MM.1S (cell line): ENCODE measurements around the gene DVL1.

ENCODE experiments used
- DNase-seq: peaks from one replicate; pipeline ENCODE4 v3.0.0-alpha.2; 2015
- H2AFZ ChIP-seq: fragments of 300-600 bp; sonication (generic); 2 replicates; pipeline ENCODE4 v1.6.0; 2016; ENCODE audit warnings: antibody characterized with exemption, low read length
- H3F3A ChIP-seq: fragments of 300-600 bp; sonication (generic); 2 replicates; pipeline ENCODE4 v1.6.1; 2016; ENCODE audit warnings: mild to moderate bottlenecking, antibody characterized with exemption, low read length, moderate library complexity, mixed read lengths; ENCODE audit not compliant: insufficient read depth
- H3K27ac ChIP-seq: fragments of 300-600 bp; sonication (generic); 2 replicates; pipeline ENCODE4 v1.5.1; 2016; ENCODE audit warnings: mild to moderate bottlenecking, low read length
- H3K27me3 ChIP-seq: fragments of 300-600 bp; sonication (generic); replicated peaks from 2 replicates; pipeline ENCODE4 v1.6.0; 2016; ENCODE audit warnings: low read length; ENCODE audit not compliant: insufficient read depth
- H3K36me3 ChIP-seq: fragments of 300-600 bp; sonication (generic); replicated peaks from 2 replicates; pipeline ENCODE4 v1.6.1; 2016; ENCODE audit warnings: mild to moderate bottlenecking, low read length, mixed read lengths; ENCODE audit not compliant: insufficient read depth
- H3K4me1 ChIP-seq: fragments of 300-600 bp; sonication (generic); 2 replicates; pipeline ENCODE4 v1.6.1; 2016; ENCODE audit warnings: low read length, mixed read lengths
- H3K4me2 ChIP-seq: fragments of 300-600 bp; sonication (generic); 2 replicates; pipeline ENCODE4 v1.6.0; 2016; ENCODE audit warnings: low read depth, low read length
- H3K4me3 ChIP-seq: fragments of 300-600 bp; sonication (generic); 2 replicates; pipeline ENCODE4 v1.5.1; 2016; ENCODE audit warnings: low read length, mixed read lengths
- H3K79me2 ChIP-seq: fragments of 300-600 bp; sonication (generic); 2 replicates; pipeline ENCODE4 v1.6.1; 2016; ENCODE audit warnings: mixed run types, low read length, mixed read lengths
- H3K9ac ChIP-seq: fragments of 300-600 bp; sonication (generic); 2 replicates; pipeline ENCODE4 v1.6.1; 2016; ENCODE audit warnings: low read length, mixed read lengths
- H3K9me2 ChIP-seq: fragments of 300-600 bp; sonication (generic); replicated peaks from 2 replicates; pipeline ENCODE4 v1.6.1; 2016; ENCODE audit warnings: mild to moderate bottlenecking, low read length, mixed read lengths; ENCODE audit not compliant: insufficient read depth
- H3K9me3 ChIP-seq: fragments of 300-600 bp; sonication (generic); replicated peaks from 2 replicates; pipeline ENCODE4 v1.6.1; 2016; ENCODE audit warnings: mild to moderate bottlenecking, low read length, mixed read lengths; ENCODE audit not compliant: insufficient read depth
- H4K20me1 ChIP-seq: fragments of 300-600 bp; sonication (generic); 2 replicates; pipeline ENCODE4 v1.6.1; 2016; ENCODE audit warnings: mild to moderate bottlenecking, low read length, moderate library complexity, mixed read lengths; ENCODE audit not compliant: insufficient read depth
- CTCF ChIP-seq: fragments of 300-600 bp; sonication (generic); IDR thresholded peaks from 2 replicates; pipeline ENCODE4 v1.5.1; 2016; ENCODE audit warnings: antibody characterized with exemption, low read length, mixed read lengths
- EZH2 ChIP-seq: fragments of 300-600 bp; sonication (generic); optimal IDR thresholded peaks from 2 replicates; pipeline ENCODE3; 2017; ENCODE audit warnings: low read depth, mild to moderate bottlenecking, antibody characterized with exemption, low read length, mixed read lengths
- EZH2phosphoT487 ChIP-seq: fragments of 300-600 bp; sonication (generic); IDR thresholded peaks from 2 replicates; pipeline ENCODE4 v1.6.1; 2018; ENCODE audit warnings: antibody characterized with exemption, low read length

Gene DVL1

GRCh38 chr1:1359308-1359663 is 10.1 kb upstream of the DVL1 start:
- Histone ChIP-seq H3K4me1 (no peaks in the 10 kb centered on the region), H3K27me3 (peaks cover 49% of the 10 kb centered on the region), H3K9me2 (no peaks in the 10 kb centered on the region), H3K4me2 (no peak overlapping the region), H4K20me1 (no peaks in the 10 kb centered on the region), H3K9me3 (no peaks in the 10 kb centered on the region), H3K36me3 (no peaks in the 10 kb centered on the region), H3K79me2 (no peaks in the 10 kb centered on the region), H3K4me3 (no peak overlapping the region), H3K9ac (no peak overlapping the region), H3F3A (no peaks in the 10 kb centered on the region), H2AFZ (no peak overlapping the region), H3K27ac (no peak overlapping the region)
- TF ChIP-seq CTCF (no peak), EZH2 (no peak), EZH2phosphoT487 (no peak)
- no peak for DNase-seq

- Histone ChIP-seq H3K4me1 (no peaks in the 10 kb centered on the region), H3K4me3 (no peak within 1 kb of the TSS), H3K4me2 (no peak within 1 kb of the TSS), H3K27ac (no peak within 1 kb of the TSS), H4K20me1 (no peaks in the 10 kb centered on the region), H3K9me2 (no peaks in the 10 kb centered on the region), H2AFZ (no peak within 1 kb of the TSS), H3K27me3 (peaks cover 55% of the 10 kb centered on the region), H3F3A (no peaks in the 10 kb centered on the region), H3K36me3 (no peaks in the 10 kb centered on the region), H3K9me3 (no peaks in the 10 kb centered on the region), H3K79me2 (no peaks in the 10 kb centered on the region), H3K9ac (no peak within 1 kb of the TSS)
- TF ChIP-seq EZH2phosphoT487: no peak
- TF ChIP-seq EZH2: no peak
- no peak for TF ChIP-seq CTCF
- no peak for DNase-seq
Observed at GRCh38 chr1:1358433-1359271, 9.4 kb upstream of the DVL1 start, which contains the start of gene MXRA8. TSS of gene MXRA8 (minus strand) at chr1:1358555. CDS start at chr1:1358504, 51 bp downstream.

- no peak overlapping the region for H3K9ac ChIP-seq
- H3K27me3 ChIP-seq: peaks cover 62% of the 10 kb centered on the region
- no peaks in the 10 kb centered on the region for H3K9me3 ChIP-seq
- no peak for DNase-seq
- no peaks in the 10 kb centered on the region for H4K20me1 ChIP-seq
- no peak for TF ChIP-seq EZH2phosphoT487
- TF ChIP-seq CTCF: no peak
- TF ChIP-seq EZH2: no peak
- no peak overlapping the region for H3K4me3 ChIP-seq
- H2AFZ ChIP-seq: no peak overlapping the region
- no peaks in the 10 kb centered on the region for H3F3A ChIP-seq
- H3K27ac ChIP-seq: no peak overlapping the region
- H3K4me1 ChIP-seq: no peaks in the 10 kb centered on the region
- no peaks in the 10 kb centered on the region for H3K79me2 ChIP-seq
- H3K36me3 ChIP-seq: no peaks in the 10 kb centered on the region
- H3K9me2 ChIP-seq: no peaks in the 10 kb centered on the region
- no peak overlapping the region for H3K4me2 ChIP-seq
Observed at GRCh38 chr1:1357871-1358432, 8.7 kb upstream of the DVL1 start.
